NT2/D1 (cell line): ENCODE results near the gene SLC6A13.

Experiments used
- SUZ12 ChIP-seq: IDR thresholded peaks from 2 replicates; pipeline ENCODE4 v1.6.1; 2011; ENCODE audit not compliant: insufficient read length, insufficient read depth; ENCODE audit errors: extremely low read depth
- YY1 ChIP-seq: IDR thresholded peaks from 2 replicates; pipeline ENCODE4 v1.6.1; 2011; ENCODE audit not compliant: insufficient read length, insufficient read depth
- ZNF274 ChIP-seq: IDR thresholded peaks from 2 replicates; pipeline ENCODE4 v1.6.1; 2011; ENCODE audit warnings: mild to moderate bottlenecking, low read depth, low read length

DNA sequence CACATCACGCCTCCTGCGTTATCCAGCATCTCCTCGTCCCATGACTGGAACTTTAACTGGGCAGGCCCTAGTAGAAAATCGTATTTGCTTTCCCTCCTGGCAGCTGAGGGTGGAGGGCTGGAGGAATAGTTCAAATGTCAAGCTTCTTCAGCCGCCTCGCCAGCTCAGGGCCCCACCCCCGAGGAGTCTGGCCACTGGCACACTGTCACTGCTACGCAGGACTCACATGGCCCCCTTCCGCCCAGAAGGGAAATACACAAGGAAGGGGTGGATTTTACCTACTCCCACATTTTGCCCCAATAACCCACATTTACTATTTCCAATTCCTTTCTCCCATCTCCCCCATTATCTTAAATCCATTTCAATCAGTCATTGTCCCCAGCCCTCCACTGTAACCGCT is 8.6 kb downstream of the SLC6A13 start:
- TF ChIP-seq ZNF274 (no peak), YY1 (no peak), SUZ12 (no peak)
